ENCODE data around the gene MKRN1.
"Not testable (repeated sequence)": the region's sequence is repeated elsewhere in the genome, so short reads cannot be mapped to it uniquely, and the experiment has no call there.

Gene MKRN1

GRCh38 chr7:140439359-140439758 is 39.9 kb downstream of the MKRN1 start:
- DNase-seq (ENCODE audit: low spot score): no peak

- no peak for DNase-seq (ENCODE audit: low spot score)
Measured at GRCh38 chr7:140435252-140435895, 43.9 kb downstream of the MKRN1 start.

- DNase-seq (ENCODE audit: low spot score): no peak
Measured at GRCh38 chr7:140433396-140433795, 45.9 kb downstream of the MKRN1 start.

GRCh38 chr7:140426130-140426529 is 53.2 kb downstream of the MKRN1 start:
- no peak for DNase-seq (ENCODE audit: low spot score)

GRCh38 chr7:140425718-140426117 is 53.6 kb downstream of the MKRN1 start:
- DNase-seq (ENCODE audit: low spot score): no peak

- DNase-seq (ENCODE audit: low spot score): no peak
Measured at GRCh38 chr7:140423501-140423900, 55.8 kb downstream of the MKRN1 start.

- no peak for DNase-seq (ENCODE audit: low spot score)
Measured at GRCh38 chr7:140421521-140421920, 57.8 kb downstream of the MKRN1 start.

- no peak for DNase-seq (ENCODE audit: low spot score)
Measured at GRCh38 chr7:140418653-140419052, 60.7 kb downstream of the MKRN1 start.

- DNase-seq (ENCODE audit: low spot score): not testable (repeated sequence)
Measured at GRCh38 chr7:140418156-140418472, 61.2 kb downstream of the MKRN1 start.

GRCh38 chr7:140417456-140418155 is 61.7 kb downstream of the MKRN1 start:
- DNase-seq (ENCODE audit: low spot score): no peak

GRCh38 chr7:140416560-140416959 is 62.7 kb downstream of the MKRN1 start:
- DNase-seq (ENCODE audit: low spot score): no peak

- DNase-seq (ENCODE audit: low spot score): not testable (repeated sequence)
Measured at GRCh38 chr7:140415816-140416215, 63.5 kb downstream of the MKRN1 start.

- DNase-seq (ENCODE audit: low spot score): no peak
Measured at GRCh38 chr7:140415361-140415760, 63.9 kb downstream of the MKRN1 start.

GRCh38 chr7:140404565-140405065 is 74.7 kb downstream of the MKRN1 start:
- DNase-seq (ENCODE audit: low spot score): no peak

- DNase-seq (ENCODE audit: low spot score): no peak
Measured at GRCh38 chr7:140403878-140404564, 75.3 kb downstream of the MKRN1 start, which contains the start of gene RAB19. Gene RAB19, plus strand, starts transcription at chr7:140404058. Its CDS starts 3,589 bp downstream, at chr7:140407647.
